Activated CD4-positive, alpha-beta T cell treated with anti-CD3 and anti-CD28 coated beads, Interleukin-2, amount 50 U/mL, for 1 hour (primary cell): ENCODE results near the gene ODAD2.
A peak's percentile ranks its signal among the peaks of the same experiment; 100 is the strongest.
"Not testable (repeated sequence)": the region's sequence is repeated elsewhere in the genome, so short reads cannot be mapped to it uniquely, and the experiment has no call there.

Experiments used
- DNase-seq: peaks from one replicate; pipeline ENCODE4 v3.0.0-alpha.2; 2020

ODAD2 gene, protein sequence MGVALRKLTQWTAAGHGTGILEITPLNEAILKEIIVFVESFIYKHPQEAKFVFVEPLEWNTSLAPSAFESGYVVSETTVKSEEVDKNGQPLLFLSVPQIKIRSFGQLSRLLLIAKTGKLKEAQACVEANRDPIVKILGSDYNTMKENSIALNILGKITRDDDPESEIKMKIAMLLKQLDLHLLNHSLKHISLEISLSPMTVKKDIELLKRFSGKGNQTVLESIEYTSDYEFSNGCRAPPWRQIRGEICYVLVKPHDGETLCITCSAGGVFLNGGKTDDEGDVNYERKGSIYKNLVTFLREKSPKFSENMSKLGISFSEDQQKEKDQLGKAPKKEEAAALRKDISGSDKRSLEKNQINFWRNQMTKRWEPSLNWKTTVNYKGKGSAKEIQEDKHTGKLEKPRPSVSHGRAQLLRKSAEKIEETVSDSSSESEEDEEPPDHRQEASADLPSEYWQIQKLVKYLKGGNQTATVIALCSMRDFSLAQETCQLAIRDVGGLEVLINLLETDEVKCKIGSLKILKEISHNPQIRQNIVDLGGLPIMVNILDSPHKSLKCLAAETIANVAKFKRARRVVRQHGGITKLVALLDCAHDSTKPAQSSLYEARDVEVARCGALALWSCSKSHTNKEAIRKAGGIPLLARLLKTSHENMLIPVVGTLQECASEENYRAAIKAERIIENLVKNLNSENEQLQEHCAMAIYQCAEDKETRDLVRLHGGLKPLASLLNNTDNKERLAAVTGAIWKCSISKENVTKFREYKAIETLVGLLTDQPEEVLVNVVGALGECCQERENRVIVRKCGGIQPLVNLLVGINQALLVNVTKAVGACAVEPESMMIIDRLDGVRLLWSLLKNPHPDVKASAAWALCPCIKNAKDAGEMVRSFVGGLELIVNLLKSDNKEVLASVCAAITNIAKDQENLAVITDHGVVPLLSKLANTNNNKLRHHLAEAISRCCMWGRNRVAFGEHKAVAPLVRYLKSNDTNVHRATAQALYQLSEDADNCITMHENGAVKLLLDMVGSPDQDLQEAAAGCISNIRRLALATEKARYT

GRCh38 chr10:27998954-27999275 lies at the start of gene ODAD2:
TSS of gene ODAD2 (minus strand) at chr10:27999079. CDS start at chr10:27995142, 3,937 bp downstream.
- DNase-seq, result no peak

GRCh38 chr10:28047061-28047460 lies 48.2 kb upstream of the ODAD2 start:
- DNase-seq, result no peak

GRCh38 chr10:28046579-28046978 lies 47.7 kb upstream of the ODAD2 start:
- no peak for DNase-seq

DNA sequence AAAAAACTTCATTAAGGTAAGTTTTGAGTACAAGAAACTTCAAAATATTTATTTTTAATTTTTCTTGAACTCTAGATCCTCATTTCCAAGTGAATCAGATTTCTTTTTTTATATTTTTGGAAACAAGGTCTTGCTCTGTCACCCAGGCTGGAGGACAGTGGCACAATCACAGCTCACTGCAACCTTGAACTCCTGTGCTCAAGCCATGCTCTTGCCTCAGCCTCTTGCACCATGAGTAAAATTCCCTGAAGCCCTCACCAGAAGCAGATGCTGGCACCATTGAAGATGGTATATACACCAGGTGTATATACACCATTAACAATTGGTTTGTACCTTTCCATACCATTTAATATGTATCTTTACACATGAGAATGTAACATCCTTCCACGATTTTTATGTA lies 45.1 kb upstream of the ODAD2 start:
- DNase-seq, result no peak

- DNase-seq, result no peak
These were observed 37.7 kb upstream of the ODAD2 start for GRCh38 chr10:28036587-28036986.

DNA sequence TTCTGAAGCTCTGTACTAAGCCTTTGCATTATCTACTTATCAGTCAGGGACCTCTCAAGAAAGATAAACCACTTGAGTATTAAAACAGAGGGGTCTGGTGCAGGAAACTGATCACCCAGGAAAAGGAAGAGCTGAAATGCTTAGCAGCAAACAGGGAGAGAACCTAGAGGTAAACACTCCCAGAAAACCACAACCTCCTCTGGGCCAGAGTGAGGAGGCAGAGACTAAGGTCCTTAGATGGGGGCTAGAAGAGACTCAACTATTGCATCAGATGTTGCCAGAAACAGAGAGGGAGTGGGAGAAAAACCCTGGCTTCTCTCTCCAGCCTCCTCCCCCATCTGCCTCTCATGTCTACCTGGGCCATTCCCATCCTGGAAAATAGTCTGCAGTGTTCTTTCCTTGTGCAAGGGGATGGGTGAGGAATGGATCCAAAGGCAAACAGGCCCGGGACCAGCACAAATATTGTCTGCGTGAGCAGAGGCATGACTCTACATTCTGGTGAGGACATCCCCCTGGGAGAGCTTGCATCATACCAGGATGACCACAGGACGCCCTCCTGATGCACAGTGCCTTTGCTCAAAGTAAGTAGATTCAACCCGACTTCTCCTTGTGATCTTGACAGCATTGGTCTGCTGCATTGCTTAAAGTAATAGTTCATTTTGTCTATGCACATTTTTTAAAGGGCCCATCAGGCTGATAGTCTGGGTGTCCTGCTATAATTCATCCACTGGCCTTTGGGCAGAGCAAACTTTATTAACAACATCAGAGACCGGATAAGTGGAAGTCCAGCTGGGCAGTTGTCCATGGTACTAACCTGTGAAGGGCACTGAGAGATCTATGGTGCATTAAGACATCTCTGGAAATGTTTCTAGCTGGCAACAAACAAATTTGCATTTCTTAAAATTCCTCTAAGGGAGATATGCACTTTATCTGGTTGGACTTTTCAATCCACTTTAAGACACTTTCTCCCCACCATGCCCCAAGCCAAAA lies 22.4 kb upstream of the ODAD2 start:
- DNase-seq, result no peak

GRCh38 chr10:28020080-28020860 lies 21.4 kb upstream of the ODAD2 start:
- no peak for DNase-seq

DNA sequence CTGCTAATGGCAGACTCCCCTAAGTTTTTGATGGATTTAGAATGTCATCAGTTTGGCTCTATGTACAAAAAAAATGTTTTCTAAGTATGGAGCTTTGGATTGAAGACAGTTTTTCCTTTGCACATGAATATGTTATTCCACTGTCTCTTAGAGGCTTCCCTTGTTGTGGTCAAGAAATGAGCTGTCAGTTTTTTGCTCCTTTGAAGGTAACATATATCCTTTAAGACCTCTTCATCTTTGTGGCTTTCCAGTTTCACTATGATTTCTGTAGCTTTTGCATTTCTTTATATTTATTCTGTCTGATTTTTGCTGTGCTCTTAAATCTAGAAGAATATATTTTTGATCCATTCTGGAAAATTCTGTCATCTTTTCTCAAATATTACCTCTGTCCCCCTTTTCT lies 15.8 kb upstream of the ODAD2 start:
- no peak for DNase-seq

GRCh38 chr10:28012990-28013515 lies 14.2 kb upstream of the ODAD2 start:
- DNase-seq, result no peak

GRCh38 chr10:28010821-28011220 lies 11.9 kb upstream of the ODAD2 start:
- DNase-seq, result no peak

GRCh38 chr10:28008054-28008453 lies 9.2 kb upstream of the ODAD2 start:
- DNase-seq, result no peak

DNA sequence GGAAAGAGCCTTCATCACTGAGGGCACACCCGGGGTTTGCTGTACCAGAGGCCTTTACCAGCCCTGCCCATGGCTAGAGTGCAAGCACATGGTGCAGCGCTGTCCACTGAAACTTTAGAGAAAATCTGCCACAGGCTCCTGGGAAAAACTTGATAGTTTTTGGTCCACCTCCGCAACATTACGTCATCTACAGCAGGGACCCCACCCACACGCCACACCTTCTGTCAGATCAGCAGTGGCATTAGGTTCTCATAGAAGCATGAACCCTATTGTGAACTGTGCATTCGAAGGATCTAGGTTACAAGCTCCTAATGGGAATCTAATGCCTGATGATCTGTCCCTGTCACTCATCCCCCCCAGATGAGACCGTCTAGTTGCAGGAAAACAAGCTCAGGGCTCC lies 2.5 kb upstream of the ODAD2 start:
- no peak for DNase-seq

DNA sequence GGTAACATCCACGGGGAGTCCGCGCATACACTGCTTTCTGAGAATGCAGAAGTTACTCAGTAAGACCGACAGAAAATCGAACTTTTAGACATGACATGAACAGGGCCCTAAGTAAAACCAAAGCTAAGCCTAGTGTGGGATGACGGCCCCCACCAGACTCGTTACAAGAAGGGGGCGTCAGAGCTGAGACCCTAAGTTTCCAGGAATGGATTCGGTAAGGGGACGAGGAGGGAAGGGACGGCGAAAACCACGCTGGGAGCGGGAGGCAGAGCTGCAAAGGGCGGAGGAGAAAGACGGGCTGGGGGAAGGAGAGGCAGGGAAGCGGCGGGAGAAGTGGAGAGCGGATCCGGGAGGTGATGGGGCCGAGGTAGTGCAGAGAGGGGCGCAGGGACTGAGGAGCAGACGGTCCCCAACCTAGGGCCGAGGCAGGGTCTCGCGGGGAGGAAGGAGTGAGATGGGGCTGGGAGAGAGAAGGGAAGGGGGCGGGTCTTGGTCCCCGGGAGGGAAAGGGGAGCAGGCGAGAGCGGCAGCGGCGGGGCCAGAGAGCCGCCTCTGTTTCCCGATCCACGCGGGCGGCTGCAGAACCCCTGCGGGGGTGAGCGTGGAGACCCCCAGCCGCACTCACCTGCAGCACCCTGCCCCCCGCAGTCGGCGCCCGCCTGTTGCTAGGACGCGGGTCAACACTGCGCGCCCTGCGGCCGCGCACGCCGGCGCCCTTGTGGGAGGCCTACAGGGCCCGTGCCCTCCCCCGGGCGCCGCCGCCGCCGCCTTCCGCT lies 513 bp downstream of the ODAD2 start:
- DNase-seq, result peak; percentile 5

- DNase-seq, result no peak
These were observed 1.1 kb downstream of the ODAD2 start for GRCh38 chr10:27997865-27998177.

- no peak for DNase-seq
These were observed 3.6 kb downstream of the ODAD2 start for GRCh38 chr10:27995311-27995710.

DNA sequence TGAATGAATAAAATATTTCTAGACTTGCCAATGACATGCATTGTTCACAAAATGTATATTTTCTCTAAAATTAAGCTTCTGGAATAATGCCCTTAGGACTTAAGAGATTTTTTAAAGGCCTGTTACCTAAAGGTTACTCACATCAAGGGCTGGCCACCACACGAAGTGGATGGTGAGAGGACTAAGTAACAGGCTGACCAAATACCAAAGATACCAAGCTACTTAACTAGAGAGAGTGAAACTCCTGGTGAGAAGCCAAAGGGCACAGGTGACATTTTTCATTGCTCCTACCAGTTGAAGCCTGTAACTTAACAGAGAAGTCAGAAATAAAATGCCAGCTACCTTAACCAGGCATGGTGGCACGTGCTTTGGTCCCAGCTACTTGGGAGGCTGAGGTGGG lies 9.5 kb downstream of the ODAD2 start:
- DNase-seq, result not testable (repeated sequence)

- no peak for DNase-seq
These were observed 12.1 kb downstream of the ODAD2 start for GRCh38 chr10:27986821-27987220.

DNA sequence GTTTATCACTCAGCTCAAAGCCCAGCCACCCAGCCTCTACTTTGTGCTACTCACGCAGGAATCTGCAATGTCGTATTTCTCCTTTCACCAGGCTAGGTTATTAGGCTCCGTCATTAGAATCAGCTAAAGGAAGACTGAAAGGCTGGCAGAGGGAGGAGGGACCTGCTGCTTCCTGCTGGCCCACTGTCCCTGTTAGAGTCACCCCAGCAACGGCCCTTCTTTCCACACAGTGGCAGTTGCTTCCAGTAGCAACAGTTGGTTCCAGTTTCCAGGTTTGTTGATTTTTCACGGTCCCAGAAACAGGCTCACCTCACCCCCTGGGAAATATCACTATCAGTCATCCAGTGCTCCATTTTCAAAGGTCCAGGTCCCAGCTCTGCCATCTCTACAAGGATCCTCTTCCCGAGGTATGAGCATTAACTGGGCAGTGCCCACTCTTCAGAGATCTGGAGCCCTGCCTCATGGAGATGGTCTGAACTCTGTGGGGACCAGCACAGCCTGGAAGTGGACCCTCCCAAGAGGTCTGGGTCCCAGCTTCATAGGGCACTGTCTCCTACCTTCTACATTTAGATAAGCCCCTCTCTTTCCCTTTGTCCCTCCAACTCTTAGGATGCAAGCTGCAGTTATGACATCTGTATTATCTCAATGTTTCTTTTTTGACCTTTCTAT lies 15.9 kb downstream of the ODAD2 start:
- DNase-seq, result no peak

- DNase-seq, result no peak
These were observed 17.1 kb downstream of the ODAD2 start for GRCh38 chr10:27981744-27982143.

DNA sequence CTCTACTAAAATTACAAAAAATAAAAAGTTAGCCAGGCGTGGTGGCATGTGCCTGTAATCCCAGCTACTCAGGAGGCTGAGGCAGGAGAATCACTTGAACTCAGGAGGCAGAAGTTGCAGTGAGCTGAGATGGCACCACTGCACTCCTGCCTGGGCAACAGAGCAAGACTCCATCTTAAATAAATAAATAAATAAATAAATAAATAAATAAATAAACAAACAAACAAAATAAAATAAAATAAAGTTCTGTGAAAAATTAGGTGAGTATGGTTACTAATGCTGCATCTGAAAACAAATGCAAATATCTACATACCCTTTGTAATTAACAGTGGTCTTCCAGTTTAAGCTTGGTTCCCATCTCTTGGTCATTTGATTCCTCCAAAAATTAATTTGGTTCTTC lies 28.1 kb downstream of the ODAD2 start:
- DNase-seq, result not testable (repeated sequence)
